Stimulated activated CD4-positive, alpha-beta T cell treated with anti-CD3 and anti-CD28 coated beads, Interleukin-1b, Interleukin-23, amount 100 ng/mL, for 4 hours (primary cell): ENCODE data around the gene SUFU.
"Not testable (repeated sequence)": the region's sequence is repeated elsewhere in the genome, so short reads cannot be mapped to it uniquely, and the experiment has no call there.

Experiments used
- DNase-seq, 2 donors: peaks; one replicate each; pipeline ENCODE4 v3.0.0-alpha.2; 2020; ENCODE audit warnings: low read depth in 2 of 2

SUFU gene

DNA sequence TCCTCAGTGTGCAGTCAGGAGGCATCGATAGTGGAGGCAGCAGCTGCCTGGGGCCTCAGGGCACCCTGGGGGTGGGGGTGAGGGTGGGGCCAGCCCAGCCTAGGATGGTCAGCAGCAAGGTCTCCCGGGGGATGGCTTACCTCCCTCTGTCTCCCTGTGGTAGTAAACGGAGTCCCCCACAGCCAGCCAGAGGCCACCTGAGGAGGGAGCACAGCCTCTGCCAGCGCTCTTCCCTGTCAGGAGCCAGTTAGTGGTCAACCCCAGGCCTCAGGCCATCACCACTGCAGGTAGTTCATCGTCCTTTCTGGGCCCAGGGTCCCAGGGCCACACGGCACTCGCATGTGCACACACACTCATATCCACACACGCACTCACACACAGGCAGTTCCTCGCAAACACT is 23.4 kb upstream of the SUFU start:
- no peak for DNase-seq

DNA sequence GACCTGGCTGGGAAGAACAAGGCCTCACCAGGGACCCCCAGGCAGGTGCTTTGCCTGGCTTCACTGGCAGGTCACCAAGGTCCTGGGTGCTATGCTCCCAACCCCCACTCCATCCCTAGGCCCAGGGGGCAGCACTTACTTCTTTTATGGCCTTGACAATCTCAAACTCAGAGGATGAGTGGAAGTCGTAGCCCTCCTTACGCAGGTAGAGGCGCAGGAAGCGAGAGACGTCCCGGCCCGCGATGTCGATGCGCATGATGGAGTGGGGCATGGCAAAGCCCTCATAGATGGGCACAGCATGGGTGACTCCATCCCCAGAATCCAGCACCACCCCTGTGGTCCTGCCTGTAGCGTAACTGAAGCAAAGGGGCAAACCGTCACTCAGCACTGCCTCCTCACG is 19.8 kb upstream of the SUFU start:
- DNase-seq, result no peak

DNA sequence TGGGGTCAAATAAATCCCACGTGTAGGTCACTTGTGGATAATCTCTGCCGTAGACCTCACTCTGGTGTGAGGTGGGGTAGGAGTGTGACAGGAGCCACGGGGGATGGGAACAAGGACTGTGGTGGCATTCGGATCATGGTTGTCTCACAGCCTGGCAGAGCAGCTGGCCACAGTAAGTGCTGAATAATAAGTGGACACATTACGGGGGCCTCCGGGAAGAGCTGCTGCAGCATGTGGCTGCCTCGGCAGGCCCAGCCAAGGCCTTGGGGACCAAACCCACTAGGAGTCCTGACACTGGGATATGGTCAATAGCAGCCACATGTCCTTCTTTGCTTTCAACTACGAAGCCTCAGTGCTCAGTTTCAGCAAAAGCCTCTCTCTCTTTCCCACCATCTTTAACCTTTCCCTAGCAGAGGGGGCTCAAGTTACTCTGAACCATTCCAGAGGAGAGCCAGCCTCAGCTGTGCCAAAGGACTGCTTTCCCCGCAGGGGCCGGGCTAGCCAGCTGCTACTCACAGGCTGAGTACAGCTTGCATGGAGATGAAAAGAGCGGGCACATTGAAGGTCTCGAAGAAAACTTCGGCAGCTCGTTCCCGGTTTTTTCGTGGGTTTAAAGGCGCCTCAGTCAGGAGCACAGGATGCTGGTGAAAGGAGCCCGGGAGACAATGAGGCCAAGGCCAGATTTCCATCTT is 18.5 kb upstream of the SUFU start:
- DNase-seq, result no peak

DNA sequence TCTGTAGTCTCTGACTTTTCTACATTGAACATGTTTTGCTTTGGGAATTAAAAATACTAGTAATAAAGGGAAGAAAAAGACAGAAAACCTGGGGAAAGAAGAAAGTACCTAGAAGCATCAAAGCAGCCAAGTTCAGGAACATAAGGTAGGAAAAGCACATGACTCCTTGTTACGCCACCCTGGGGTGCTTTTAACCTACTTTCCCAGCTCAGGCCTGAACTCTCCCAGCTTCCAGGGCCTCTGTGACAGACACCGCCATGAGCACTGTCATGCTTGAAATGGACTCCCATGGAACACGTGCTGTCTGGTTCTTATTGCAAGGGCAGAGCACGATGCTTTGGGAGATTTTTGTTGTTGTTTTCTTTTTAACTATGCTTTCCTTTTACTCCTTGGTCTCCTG is 12.6 kb upstream of the SUFU start:
- no peak for DNase-seq

DNA sequence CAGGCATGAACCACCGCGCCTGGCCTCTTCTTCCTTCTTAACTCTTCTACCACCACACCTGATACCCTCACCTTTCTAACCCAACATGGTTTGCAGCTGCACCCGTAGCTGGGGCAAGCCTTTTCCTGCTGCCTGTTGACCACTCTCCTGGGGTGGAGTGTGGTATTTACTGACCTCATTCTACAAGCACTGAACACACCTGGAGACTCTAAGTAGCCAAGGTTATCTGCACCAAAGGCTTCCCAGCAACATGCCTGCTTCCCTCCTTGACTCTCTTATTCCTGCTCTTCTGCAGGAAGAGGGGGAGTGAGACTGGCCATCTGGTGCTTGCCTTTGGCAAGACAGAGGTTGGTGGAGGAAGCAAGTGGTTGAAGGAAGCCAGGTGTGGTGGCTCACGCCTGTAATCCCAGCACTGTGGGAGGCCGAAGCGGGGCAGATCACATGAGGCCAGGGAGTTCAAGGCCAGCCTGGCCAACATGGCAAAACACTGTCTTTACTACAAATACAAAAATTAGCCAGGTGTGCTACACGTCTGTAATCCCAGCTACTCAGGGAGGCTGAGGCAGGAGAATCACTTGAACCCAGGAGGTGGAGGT is 11.3 kb upstream of the SUFU start:
- DNase-seq, result no peak

DNA sequence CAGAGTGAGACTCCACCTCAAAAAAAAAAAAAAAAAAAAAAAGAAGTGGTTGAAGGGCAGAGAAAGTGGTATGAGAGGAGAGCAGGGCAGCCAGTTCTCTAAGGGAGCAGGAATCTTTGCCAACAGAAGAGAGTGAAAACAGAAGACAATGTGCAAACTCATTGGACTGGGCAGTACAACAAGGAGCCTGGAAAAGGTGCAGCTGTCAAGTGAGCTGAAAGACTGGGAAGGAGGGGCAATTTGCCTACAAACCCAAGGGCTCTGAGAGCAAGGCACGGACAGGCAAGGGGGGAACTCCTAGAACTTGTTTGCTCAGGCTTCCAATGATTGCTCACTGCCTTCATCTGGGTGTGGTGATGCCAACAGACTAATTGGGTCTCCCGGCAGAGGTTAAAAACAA is 10.8 kb upstream of the SUFU start:
- no peak for DNase-seq

DNA sequence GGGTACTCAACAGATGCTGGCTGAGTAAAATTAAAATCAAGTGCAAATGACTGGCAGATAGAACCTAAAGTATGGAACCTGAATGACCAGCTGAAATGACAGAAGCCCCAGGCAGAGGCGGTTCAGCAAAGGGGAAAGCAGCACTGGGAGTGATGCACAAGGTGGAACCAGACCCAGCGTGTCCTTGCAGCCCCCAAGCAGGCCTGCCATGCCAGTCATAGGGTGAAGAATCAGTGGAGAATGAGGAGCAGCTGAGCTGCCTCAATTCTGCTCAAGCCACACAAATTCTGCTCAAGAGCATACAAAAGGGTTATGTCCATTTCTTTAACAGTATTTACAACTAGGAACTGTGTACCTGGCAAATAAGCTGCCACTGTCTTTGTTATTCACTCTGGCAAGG is 10.0 kb upstream of the SUFU start:
- DNase-seq, result no peak

DNA sequence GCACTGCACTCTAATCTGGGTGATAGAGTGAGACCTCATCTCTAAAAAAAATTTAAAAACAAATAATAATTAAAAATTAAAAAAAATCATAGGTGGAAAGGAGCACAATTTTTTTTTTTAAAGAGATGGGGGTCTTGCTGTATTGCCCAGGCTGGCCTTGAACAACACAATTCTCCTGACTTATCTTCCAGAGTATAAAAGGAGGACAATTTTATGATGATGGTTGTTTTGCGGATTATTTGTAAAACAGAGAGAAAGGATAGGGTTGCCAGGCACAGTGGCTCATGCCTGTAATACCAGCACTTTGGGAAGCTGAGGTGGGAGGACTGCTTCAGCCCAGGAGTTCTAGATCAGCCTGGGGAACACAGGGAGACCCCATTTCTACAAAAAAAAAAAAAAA is 6.2 kb upstream of the SUFU start:
- DNase-seq, result no peak

DNA sequence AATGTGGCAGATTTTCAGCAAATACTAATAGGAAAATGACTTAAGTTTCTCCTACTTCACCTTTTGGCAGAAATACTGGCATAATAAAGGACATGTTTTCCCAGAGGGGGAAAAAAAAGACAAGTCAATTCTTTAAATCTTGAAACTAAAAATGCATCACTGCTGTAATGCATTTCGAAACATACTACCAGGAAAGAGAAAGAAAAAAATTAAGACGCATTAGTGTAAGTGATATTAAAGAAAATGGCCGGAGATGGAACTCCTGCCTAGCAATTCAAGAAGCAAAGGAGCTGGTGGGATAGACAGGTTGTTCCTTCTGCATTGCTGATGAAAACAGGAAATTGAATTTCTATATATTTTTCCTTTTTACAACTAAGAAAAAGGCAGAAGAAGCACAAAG is 4.4 kb upstream of the SUFU start:
- DNase-seq, result no peak

DNA sequence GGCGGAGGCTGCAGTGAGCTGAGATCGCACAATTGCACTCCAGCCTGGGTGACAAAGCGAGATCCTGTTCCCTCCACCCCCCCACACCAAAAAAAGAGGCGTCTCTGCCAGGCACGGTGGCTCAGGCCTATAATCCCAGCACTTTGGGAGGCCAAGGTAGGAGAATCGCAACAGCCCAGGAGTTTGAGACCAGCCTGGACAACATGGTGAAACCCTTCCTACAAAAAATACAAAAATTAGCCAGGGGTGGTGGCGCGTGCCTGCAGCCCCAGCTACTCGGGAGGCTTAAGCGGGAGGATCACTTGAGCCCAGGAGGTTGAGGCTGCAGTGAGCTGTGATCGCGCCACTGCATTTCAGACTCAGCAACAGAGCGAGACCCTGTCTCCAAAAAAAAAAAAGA is 3.1 kb upstream of the SUFU start:
- DNase-seq, result not testable (repeated sequence)

DNA sequence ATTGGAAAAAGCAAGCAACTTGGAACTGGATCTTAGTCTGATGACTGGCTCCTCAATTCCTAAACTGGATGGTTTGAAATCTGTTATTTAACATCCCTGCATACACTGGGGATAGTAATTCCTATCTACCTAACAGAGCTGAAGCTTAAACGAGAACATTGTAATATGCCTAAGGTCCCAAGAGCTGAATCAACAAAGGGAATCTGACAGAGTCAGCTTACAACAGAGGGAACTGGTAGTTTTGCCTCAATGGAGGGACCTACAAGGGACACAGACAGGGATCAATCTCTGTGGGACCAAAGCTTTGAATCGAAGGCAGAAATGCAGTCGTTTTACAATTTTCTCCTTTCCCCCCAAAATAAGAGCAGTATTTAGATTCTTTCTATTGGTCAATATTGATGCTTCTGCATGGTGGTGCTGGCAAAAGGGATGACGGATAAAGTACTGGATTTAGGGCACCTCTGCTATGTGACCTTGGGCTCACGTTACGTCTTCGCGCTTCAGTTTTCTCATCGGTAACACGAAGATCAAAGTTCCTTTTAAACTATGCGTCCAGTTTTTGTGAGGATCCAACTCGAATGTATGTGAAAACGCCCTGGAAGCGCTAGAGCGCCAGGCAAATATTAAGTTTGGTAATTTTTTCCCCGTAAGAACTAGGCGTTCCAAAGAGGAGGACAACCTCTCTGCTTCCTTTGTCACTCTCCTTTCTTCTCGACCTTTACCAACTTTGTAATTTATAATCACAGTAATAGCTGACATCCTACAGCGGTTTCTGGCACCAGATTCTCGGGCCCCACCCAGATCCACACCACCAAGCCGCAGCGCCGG is 2.4 kb upstream of the SUFU start:
- DNase-seq, result no peak

DNA sequence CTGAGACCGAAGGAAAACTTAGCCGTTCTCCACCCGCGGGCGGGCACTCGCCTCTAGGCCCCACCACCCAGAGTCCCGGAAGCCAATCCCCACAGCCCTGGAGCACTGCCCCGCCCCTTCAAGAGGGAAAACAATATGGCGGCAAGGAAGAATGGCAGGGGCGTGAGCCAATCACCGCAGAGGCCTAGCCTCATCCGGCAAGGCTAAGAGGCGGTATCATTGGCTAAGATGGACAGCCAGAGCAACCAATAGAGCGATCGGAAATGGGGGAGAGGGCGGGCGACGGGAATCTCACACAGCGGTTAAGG is 1.8 kb upstream of the SUFU start:
- DNase-seq, result peak; percentile 91 to 98

DNA sequence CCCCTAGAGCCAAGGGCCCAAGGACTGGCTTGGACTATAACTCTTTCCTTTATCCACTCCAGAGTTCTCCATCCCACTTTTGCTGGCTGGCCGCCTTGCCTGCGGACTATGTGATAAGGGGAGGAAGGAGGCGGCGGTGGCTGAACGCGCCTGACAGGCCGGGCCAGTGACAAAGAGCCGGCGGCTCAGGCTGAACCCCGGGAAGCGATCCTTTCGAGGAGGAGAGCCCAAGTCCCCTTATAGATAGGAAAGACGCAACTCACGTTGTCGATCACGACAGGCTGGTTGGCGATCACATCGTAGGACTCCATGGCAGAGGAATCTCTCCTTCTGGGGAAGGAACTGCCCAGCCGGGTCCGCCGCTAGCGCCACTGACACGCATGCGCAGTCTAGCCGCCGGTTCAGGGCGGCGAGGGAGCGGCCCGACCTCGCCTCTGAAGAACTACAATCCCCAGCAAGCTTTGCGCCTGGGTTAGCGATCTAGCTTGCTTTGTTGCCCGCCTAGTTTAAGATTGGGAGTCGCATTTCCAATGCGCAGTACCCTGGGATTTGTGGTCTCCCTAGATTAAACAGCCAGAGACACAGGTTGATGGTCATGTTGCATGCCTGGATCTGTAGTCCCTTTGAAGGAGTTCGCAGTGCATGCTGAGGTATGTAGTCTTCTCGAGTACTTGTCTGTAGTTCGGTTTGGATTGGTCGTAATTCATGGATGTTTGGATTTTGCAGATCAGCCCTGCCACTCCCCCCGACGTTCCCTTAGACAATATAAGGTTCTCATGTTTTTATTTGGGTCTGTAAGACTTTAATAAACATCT is 1.2 kb upstream of the SUFU start, which contains the start of gene ACTR1A:
Gene ACTR1A (minus strand): TSS at position 376 of the 815 bp plus-strand sequence. CDS start 65 bp downstream, at position 311.
- DNase-seq, result peak; percentile 87 to 90

DNA sequence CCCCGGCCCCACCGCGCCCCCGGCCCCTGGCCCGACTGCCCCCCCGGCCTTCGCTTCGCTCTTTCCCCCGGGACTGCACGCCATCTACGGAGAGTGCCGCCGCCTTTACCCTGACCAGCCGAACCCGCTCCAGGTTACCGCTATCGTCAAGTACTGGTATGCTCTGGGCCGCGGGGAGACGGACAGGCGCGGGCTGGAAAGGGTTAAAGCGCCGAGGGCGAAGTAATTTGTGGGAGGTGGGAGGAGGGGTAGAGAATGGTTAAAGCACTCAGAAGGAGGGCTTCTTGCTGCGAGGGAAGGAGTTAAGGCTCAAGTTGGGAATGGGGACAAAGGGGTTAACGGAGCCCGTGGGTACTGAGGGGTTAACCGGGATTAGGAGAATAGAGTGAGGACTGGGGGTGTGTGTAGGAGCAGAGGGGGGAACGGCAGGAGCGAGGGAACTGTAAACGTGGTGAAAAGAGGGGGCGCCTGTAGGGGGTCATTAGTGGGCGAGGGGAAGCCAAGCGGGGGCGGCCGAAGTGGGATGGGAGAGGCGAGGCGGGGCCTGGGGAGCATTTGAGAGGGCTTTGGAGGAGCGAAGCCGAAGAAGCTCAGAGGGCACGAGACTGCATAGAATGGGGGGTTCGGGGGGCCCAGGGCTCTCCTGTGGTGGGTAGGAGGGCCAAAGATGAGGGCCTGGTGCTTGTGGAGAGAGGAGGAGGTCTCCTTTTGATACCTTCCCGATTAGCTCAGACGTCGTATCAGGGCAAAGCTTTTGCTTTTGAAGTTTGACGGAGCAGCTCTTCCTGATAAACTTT is 605 bp downstream of the SUFU start:
- DNase-seq, result peak; percentile 16 to 22

DNA sequence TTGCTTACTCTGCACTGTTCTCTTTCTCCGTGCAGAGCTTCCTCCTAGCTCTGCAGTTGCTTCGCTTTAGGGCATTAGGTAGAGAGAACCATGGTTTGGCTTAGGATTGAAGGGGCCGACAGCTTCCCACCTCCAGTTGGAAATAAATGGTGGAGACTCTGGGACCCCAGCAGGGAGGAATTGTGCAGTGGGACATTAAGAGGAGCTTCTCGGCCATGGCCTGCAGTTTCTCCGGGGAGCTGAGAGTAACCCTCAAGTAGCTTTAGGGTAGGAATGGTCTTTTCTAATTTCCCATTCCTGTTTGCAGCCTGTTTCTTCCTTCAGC is 1.2 kb downstream of the SUFU start:
- no peak for DNase-seq

DNA sequence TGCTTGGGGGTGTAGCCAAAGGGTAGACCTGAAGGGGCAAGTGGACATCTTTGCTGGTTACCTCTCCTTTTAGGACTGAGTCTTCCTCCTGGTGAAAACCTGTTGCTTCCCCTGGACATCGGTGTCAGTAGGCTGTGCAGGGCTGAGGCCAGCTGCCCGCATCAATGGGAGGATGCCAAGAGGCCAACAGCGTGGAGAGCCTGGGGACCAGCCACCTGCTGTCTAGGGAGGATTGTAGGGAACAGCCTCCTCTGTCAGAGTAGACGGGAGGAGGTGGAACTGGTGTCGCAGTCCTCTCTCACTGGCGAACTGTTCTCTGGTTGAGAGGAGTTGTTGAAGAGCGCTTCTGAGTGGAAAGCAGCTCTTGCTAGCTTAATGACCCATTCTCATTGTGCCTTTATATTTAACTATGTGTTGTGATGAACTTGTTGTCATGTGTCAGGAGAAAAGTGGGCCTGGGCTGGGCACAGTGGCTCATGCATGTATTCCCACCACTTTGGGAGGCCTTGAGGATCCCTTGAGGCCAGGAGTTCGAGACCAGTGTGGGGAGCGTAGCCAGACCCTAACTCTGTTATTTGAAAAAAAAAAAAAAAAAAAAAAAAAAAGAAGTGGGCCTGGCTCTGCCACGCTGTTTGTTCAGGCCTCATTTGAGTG is 1.8 kb downstream of the SUFU start:
- DNase-seq, result no peak

DNA sequence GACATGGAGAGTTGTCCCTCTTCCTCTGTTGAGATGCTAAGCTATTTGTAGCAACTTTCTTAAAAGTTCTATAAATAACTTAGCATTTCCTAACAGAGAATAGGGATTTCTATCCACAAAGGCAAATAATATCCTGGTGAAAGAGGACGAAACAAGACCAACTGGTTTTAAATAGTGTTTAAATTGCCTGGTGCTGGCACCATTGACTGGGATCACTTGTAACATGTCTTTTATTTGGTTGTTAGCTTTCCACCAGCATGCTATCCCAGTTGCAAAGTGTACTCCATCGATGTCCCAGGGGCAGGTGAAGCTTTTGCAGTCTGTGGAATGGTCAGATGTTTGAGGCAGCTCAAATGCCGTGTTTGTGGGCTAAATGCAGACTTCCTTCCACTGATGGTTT is 3.7 kb downstream of the SUFU start:
- no peak for DNase-seq

DNA sequence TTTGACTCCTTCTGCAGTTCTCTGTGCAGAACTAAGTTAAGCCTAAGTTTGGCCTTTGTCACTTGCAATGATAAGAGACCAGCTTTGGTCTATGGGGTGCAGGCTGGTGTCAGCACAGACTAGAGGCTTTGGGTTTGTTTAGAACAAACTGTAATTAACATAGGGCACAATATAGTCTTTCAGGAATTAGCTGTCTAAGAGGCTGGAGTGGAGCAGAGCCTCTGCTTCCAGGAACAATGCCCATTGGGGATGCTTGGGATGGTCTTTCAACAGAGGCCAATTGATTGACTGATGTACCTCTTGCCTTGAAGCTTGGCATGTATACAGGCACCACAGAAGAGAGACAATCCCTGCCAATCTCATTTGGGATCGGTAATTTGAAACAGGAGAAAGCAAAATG is 4.7 kb downstream of the SUFU start:
- no peak for DNase-seq

DNA sequence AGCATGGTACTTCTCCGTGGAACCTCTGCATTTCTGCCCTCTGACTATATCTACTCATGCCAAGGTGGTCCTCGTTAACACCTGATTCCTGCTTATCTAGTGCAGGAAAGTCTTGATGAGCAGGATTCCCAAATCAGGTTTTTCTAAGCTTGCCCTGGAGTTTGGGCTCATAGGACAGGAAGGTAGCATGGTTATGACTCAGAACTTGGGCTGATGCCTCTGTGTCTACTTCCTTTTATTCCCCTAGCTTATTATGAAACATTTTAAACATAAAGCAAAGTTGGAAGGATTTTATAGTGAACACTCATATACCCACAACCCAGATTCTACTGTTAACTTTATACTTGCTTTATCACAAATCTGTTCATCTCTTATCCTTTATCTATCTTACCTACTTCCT is 5.6 kb downstream of the SUFU start:
- DNase-seq, result no peak

DNA sequence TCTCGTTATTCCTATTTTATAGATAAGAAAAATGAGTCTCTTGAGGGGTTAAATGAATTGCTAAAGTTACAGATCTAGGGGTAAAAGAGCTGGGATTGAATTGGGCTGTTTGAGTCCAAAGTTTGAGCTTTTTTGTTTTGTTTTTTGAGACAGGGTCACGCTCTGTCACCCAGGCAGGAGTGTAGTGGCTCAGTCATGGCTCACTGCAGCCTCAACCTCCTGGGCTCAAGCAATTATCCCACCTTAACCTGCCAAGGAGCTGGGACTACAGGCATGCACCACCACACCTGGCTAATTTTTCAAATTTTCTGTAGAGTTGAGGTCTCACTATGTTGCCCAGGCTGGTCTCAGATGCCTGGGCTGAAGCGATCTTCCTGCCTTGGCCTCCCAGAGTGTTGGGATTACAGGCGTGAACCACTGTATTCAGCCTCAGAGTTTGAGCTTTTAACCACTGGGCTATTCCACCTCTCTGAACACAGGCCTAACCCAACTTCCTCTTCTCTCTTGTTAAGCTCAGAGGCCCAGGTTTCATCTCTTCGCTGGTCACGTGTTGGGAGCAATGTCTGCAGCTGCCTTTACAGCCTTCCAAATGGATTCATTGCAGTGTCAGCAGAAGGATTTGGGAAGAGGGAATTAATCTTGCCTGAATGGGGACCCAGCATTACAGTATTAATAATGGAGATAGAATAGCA is 8.0 kb downstream of the SUFU start:
- DNase-seq, result no peak
